NCI-H82 (cell line): Measurements from ENCODE around the gene KDELR3.
"Not testable (repeated sequence)": the region's sequence is repeated elsewhere in the genome, so short reads cannot be mapped to it uniquely, and the experiment has no call there.

ENCODE experiments used
- DNase-seq: peaks from one replicate; lab custom pipeline; 2025; lab: John Stamatoyannopoulos, UW

The KDELR3 gene

GRCh38 chr22:38456841-38457699, 10.8 kb upstream of the KDELR3 start:
- DNase-seq = no peak

- DNase-seq = no peak
These were observed 7.5 kb upstream of the KDELR3 start for GRCh38 chr22:38460426-38460840.

- DNase-seq = no peak
These were observed 6.9 kb upstream of the KDELR3 start for GRCh38 chr22:38461057-38461413.

- DNase-seq = peak; percentile 87
These were observed 6.3 kb upstream of the KDELR3 start for GRCh38 chr22:38461414-38462081.

GRCh38 chr22:38462960-38463784, 4.7 kb upstream of the KDELR3 start:
- no peak for DNase-seq

GRCh38 chr22:38464992-38465672, 2.8 kb upstream of the KDELR3 start:
- no peak for DNase-seq

- DNase-seq = peak; percentile 43
These were observed 2.0 kb upstream of the KDELR3 start for GRCh38 chr22:38465673-38466490.

GRCh38 chr22:38467438-38467903, 425 bp upstream of the KDELR3 start:
- no peak for DNase-seq

GRCh38 chr22:38468443-38469305, 778 bp downstream of the KDELR3 start:
- DNase-seq = peak; percentile 24

GRCh38 chr22:38469306-38469781, 1.4 kb downstream of the KDELR3 start:
- DNase-seq = no peak

- not testable (repeated sequence) for DNase-seq
These were observed 2.3 kb downstream of the KDELR3 start for GRCh38 chr22:38470179-38470578.

GRCh38 chr22:38471237-38471636, 3.3 kb downstream of the KDELR3 start:
- no peak for DNase-seq

- no peak for DNase-seq
These were observed 6.2 kb downstream of the KDELR3 start for GRCh38 chr22:38474003-38474607.

- DNase-seq = no peak
These were observed 9.7 kb downstream of the KDELR3 start for GRCh38 chr22:38477585-38477984.

- DNase-seq = no peak
These were observed 11.4 kb downstream of the KDELR3 start for GRCh38 chr22:38479096-38479837.

- DNase-seq = no peak
These were observed 13.4 kb downstream of the KDELR3 start for GRCh38 chr22:38481162-38481870.

GRCh38 chr22:38481871-38482332, 14.0 kb downstream of the KDELR3 start:
- no peak for DNase-seq
